Nephron progenitor cell (in vitro differentiated cells): ENCODE measurements around the gene VSIG10L.

Source experiments
- DNase-seq: peaks from one replicate; pipeline ENCODE4 v3.0.0; 2021
- H3K27ac Mint-ChIP-seq: 2 replicates; pipeline ENCODE4 v1.8.0; 2021; ENCODE audit warnings: mild to moderate bottlenecking, moderate library complexity, mixed read lengths
- H3K27me3 Mint-ChIP-seq: 2 replicates; pipeline ENCODE4 v1.8.0; 2021; ENCODE audit warnings: mild to moderate bottlenecking, low read depth, mixed read lengths; ENCODE audit not compliant: poor library complexity
- H3K36me3 Mint-ChIP-seq: 2 replicates; pipeline ENCODE4 v1.8.0; 2021; ENCODE audit warnings: low read depth, mixed read lengths
- H3K4me1 Mint-ChIP-seq: 2 replicates; pipeline ENCODE4 v1.8.0; 2021; ENCODE audit warnings: mixed read lengths
- H3K4me3 Mint-ChIP-seq: 2 replicates; pipeline ENCODE4 v1.8.0; 2021; ENCODE audit warnings: mild to moderate bottlenecking, moderate library complexity, mixed read lengths
- H3K9me3 Mint-ChIP-seq: 2 replicates; pipeline ENCODE4 v1.8.0; 2021; ENCODE audit warnings: mild to moderate bottlenecking, moderate library complexity, mixed read lengths
- CTCF ChIP-seq: fragments of 200-600 bp; sonication (generic); IDR thresholded peaks from 2 replicates; pipeline ENCODE4 v1.5.0; 2021; ENCODE audit warnings: antibody characterized with exemption

The VSIG10L gene

GRCh38 chr19:51295382-51296126 lies 46.4 kb downstream of the VSIG10L start:
- Mint-ChIP-seq H3K36me3 (no peaks in the 10 kb centered on the region), H3K9me3 (no peaks in the 10 kb centered on the region), H3K27ac (no peak overlapping the region), H3K4me1 (peaks cover 14% of the 10 kb centered on the region), H3K4me3 (no peak overlapping the region), H3K27me3 (peaks cover 35% of the 10 kb centered on the region)
- no peak for TF ChIP-seq CTCF
- no peak for DNase-seq

- no peaks in the 10 kb centered on the region for H3K36me3 Mint-ChIP-seq
- H3K4me1 Mint-ChIP-seq: peaks cover 14% of the 10 kb centered on the region
- H3K27ac Mint-ChIP-seq: no peak overlapping the region
- no peaks in the 10 kb centered on the region for H3K9me3 Mint-ChIP-seq
- no peak overlapping the region for H3K4me3 Mint-ChIP-seq
- peaks cover 35% of the 10 kb centered on the region for H3K27me3 Mint-ChIP-seq
- DNase-seq: no peak
- TF ChIP-seq CTCF: no peak
Measured at GRCh38 chr19:51294977-51295375, 47.0 kb downstream of the VSIG10L start.

GRCh38 chr19:51294211-51294976 lies 47.5 kb downstream of the VSIG10L start:
- Mint-ChIP-seq H3K36me3 (no peaks in the 10 kb centered on the region), H3K4me1 (peaks cover 14% of the 10 kb centered on the region), H3K27ac (no peak overlapping the region), H3K9me3 (no peaks in the 10 kb centered on the region), H3K27me3 (peaks cover 35% of the 10 kb centered on the region), H3K4me3 (no peak overlapping the region)
- DNase-seq: no peak
- no peak for TF ChIP-seq CTCF

GRCh38 chr19:51293571-51294210 lies 48.2 kb downstream of the VSIG10L start:
- Mint-ChIP-seq H3K36me3 (no peaks in the 10 kb centered on the region), H3K4me3 (no peak overlapping the region), H3K9me3 (no peaks in the 10 kb centered on the region), H3K27me3 (peaks cover 34% of the 10 kb centered on the region), H3K4me1 (peaks cover 14% of the 10 kb centered on the region), H3K27ac (no peak overlapping the region)
- TF ChIP-seq CTCF: no peak
- no peak for DNase-seq

- TF ChIP-seq CTCF: no peak
- Mint-ChIP-seq H3K9me3 (no peaks in the 10 kb centered on the region), H3K4me3 (no peak overlapping the region), H3K27ac (no peak overlapping the region), H3K27me3 (peaks cover 29% of the 10 kb centered on the region), H3K4me1 (peaks cover 14% of the 10 kb centered on the region), H3K36me3 (no peaks in the 10 kb centered on the region)
- no peak for DNase-seq
Measured at GRCh38 chr19:51292971-51293370, 49.0 kb downstream of the VSIG10L start.
